GM18867 (cell line): Measurements from ENCODE around the gene FGF6.
"Not testable (repeated sequence)": the region's sequence is repeated elsewhere in the genome, so short reads cannot be mapped to it uniquely, and the experiment has no call there.

Source experiments
- ATAC-seq: cut with Tn5 transposase; IDR thresholded peaks from one replicate; pipeline ENCODE4 v1.9.1; 2021; ENCODE audit warnings: mild to moderate bottlenecking, moderate library complexity; ENCODE audit not compliant: unreplicated experiment

Gene FGF6

DNA sequence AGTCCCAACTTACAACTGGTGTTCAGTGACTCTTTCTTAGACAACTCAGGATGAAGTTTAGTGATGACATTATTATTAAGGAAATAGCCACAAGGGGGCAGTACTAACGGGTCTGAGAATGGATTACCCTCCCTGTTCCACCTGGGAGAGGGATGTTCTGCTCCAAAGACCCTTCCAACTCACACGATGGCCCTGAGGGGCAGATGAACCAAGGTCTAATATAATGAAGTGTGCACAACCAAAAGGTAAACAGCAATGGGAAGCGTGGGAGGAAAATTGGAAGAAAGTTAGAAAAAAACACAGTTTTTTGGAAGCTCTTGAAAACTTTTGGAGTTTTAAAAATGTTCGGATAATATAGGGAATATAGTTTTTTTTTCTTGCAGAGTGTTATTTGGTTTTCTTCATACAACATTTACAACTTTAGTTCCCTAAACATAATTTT is 24.0 kb downstream of the FGF6 start:
- no peak for ATAC-seq

DNA sequence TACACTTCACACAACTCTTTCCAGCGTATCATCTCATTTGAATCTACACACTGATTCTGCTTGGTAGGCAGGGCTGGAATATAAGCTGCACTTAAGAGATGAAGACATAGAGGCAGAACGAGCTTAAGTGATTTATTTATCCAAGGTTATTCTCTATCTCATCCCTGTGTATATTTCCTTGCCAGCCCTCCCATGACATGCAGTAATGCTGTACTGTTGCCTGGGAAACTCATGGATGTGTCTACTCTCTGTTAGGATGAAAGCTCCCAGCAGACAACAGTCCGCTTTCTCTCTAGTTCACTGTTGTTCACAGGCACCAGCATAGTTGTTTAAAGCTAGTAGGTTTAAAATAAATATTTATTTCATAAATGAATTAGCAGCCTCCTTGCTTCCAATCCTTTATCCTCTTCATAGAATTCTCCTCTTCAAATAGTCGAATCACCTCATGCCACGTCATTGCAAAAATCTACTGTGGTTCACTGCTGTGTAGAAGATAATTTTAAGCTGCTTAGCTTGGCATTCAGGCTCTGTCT is 25.4 kb downstream of the FGF6 start:
- no peak for ATAC-seq

DNA sequence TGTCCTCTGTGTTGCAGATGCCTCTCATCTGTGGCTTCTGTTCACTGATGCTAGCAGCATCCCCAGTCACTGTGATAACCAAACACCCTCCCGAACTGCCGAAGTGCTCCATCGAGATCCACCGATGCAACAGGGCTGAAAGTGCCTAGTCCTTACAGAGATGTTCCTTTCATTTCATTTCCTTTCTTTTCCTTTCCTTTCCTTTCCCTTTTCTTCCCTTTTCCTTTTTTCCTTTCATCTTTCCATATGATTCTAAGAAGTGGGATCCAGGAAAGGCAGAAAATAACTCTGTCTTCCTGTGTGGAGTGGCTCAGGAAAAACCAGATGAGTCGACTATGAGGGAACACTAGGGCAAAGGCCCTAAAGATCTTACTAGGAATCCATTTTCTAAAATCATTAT is 26.7 kb downstream of the FGF6 start:
- no peak for ATAC-seq

DNA sequence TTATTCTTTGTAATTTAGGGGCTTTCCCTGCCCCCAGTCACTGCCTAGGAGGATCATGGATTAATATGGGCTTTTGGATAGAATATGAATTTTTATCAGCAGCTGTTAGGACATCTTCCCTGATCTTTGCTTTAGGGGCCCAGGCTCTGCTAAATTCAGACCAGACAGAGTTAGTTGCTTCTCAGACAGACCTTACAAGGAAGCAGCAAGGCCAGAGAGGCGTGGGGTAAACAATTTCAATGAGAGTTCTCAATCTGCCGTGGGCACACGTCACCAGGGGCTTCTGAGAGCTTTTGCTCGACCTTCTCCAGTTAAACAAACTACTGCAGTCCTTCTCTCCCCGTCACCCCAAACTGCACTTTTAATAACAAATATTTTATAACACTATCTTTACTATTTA is 27.7 kb downstream of the FGF6 start:
- ATAC-seq = no peak

- ATAC-seq = no peak
Observed at GRCh38 chr12:4417455-4417854, 28.2 kb downstream of the FGF6 start.

- no peak for ATAC-seq
Observed at GRCh38 chr12:4416276-4416675, 29.3 kb downstream of the FGF6 start.

DNA sequence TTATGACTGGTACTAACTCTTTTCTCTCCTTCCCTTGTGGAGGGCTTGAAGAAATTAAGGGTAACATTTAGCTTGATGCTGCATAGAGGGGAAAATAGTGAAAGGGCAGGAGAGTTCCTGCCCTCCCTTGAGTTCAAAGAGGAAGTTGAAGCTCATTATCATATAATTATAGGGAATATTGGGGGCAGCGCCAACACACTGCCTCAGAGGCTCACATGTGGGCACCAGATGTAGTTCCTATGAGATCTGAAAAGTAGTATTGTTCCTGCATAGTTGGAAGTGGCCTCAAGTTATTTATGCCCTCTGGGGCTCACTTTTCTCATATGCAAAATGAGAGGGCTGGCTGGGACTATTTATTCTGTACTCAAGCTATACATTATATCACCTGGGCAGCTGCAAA is 33.1 kb downstream of the FGF6 start:
- ATAC-seq = no peak

DNA sequence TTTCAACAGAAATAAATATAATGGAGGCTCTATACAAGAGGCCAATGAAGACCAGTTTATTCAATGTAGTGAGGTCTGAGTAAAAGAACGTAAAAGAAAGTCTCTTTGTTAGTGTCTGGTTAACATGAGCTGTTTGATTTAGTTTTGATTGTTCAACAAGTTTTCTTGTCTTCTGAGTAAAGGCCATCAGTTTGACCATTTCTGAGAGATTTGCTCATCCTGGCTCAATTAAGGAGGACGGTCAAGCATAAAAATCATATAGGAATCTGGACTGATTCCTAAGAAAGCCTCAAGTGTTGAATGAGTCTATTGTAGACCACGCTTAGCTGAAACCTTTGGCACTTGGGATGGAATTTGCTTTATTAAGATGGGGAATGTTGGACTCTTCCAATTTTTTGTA is 33.6 kb downstream of the FGF6 start:
- no peak for ATAC-seq

DNA sequence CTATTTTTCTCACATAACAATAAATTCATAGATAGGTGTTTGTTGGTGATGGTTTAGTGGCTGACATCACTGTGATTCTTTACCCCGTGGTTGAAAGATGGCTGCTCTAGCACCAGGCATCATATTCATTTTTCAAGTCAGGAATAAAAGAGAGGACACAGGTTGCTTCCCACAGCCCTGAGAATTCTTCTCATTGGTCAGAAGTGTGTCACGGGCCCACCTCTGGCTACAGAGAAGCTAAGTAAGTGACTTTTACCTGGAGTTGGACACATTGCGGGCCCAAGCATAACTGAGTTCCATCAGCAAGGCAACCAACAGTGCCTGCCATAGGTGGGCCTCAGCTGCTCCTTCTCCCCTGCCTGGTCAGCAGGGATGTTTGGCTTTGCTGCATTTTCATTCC is 38.5 kb downstream of the FGF6 start:
- ATAC-seq = no peak

GRCh38 chr12:4404877-4405637 is 40.6 kb downstream of the FGF6 start:
- ATAC-seq = not testable (repeated sequence)

DNA sequence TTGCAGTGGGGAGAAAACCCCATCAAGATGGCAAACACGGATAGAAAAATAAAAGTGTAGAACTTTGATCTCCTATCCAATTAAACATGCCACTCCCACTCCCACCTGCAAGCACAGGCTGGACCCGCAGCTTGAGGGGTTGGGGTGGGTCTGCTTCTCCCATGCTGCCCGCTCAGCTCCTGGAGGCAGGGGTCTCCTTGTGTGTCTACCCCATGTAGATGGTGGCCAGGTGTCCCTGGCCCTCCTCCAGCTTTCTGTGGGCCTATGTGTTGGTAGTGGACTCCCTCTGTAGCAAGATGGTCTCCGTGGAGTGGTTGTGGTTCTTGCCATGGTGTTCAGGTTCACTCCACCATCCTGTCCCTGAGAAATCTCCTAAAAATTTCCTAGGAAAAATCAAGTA is 42.6 kb downstream of the FGF6 start:
- ATAC-seq = no peak

DNA sequence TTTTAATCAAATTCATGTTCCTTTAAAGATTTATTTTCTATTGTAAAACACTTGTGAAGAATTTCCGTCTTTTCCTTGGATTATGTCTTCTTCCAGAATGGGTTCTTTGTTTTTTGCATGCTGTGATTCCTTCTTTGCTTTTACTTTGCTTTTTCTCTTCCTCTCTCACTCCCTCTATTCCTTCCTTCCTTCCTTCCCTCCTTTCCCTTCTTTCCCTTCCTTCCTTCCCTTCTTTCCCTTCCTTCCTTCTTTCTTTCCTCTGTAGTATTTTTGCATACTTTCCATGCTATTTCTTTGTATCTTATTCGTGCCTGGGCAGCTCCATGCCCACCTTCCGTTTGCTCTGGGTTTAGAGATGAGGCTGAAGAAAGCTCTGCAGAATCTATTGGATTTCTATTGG is 44.5 kb downstream of the FGF6 start:
- ATAC-seq = no peak

GRCh38 chr12:4395818-4396217 is 49.8 kb downstream of the FGF6 start:
- ATAC-seq = no peak

GRCh38 chr12:4393211-4393610 is 52.4 kb downstream of the FGF6 start:
- ATAC-seq = no peak

GRCh38 chr12:4392223-4392742 is 53.3 kb downstream of the FGF6 start:
- no peak for ATAC-seq

DNA sequence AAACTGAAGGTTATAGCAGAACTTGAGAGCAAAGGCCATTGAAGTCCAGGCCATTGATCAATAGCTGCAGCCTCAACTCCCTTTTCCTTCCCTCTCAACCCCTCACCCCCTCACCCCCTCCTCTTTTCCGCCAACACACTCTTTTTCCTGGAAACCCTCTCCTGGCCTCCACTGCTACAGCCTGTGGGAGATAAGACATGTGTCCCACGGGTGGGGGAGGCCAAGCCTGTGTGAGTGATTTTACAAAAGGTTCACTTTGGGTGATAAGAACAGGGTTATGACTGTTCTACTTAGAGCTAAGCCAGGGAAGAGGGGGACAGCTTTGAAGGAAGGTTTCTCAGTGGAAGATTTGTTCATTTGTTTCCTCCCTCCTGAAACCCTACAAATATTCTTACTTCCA is 57.0 kb downstream of the FGF6 start:
- no peak for ATAC-seq

DNA sequence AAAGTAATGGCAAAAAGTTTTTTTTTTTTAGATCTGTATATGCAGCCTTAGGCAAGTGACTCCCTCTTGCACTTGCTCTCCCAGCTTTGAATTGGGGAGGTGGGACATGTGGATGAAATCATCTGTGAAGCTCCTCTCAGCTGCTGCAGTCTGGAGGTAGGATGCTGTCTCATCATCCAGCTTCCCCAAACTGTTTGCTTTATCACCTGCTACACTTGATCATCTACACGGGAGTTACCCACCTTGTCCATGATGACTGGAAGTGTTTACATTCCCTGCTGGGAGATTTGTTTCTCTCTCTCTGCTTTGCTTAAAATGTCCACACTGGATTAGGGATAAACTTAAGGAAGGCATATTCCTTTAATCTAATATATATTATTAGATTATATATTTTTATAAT is 57.6 kb downstream of the FGF6 start:
- ATAC-seq = no peak

DNA sequence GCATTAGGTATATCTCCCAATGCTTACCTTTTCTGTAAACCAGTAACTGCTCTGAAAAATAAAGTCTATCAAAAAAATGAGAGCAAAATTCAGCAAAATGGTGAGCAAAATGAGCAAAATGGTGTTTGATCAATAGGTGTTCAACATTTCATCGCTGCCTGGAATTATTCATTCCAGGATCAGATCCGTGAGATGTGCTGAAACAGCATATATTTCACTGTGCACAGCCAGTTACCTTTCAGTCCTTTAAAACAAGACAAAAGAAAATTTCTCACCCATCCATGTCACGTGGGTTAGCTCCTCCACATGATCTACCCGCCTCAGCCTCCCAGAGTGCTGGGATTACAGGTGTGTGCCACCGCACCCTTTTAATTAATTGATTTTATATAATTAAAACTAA is 58.0 kb downstream of the FGF6 start:
- no peak for ATAC-seq

DNA sequence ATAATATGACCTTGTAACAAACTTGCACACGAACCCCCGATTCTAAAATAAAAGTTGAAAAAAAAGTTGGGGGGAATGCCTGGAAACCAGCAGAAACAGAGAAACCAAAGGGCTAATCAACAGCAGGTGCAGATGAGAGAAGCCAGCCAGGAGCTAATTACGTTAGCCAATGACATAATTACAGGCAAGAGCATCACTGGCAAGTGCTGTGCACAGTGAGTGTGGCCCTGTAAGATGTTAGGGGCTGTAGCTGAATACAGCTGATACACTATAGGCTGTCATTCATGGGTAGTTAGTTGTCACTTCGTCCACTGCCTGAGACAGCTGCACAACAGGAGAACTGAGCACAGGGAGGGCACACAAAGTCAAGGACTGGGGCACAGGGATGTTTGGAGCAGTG is 58.8 kb downstream of the FGF6 start:
- ATAC-seq = no peak
